GM18508 (cell line): ENCODE measurements around the gene MSI2.

ENCODE experiments used
- ATAC-seq: cut with Tn5 transposase; IDR thresholded peaks from one replicate; pipeline ENCODE4 v1.9.1; 2021; ENCODE audit warnings: moderate number of reproducible peaks; ENCODE audit not compliant: insufficient read depth, unreplicated experiment

Gene MSI2

GRCh38 chr17:57530508-57530907 lies 274.2 kb downstream of the MSI2 start:
- no peak for ATAC-seq

DNA sequence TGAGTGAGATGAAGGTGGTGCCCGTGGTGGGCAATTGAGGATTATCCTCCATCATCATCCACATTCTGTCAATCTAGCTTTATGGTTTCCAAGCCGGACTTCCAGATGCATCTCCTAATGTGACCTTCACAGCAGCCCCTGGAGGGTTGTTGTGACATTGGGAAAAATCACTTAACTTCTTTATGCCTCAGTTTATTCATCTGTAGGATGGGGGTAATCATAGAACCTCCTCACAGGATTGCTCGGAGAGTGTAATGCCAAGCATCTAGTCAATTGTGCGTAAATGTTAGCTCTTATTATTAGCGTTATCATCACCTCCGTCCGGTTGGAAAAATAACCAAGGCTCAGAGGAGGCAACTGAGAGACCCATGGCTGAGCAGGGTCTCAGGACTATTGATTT lies 274.8 kb downstream of the MSI2 start:
- no peak for ATAC-seq

DNA sequence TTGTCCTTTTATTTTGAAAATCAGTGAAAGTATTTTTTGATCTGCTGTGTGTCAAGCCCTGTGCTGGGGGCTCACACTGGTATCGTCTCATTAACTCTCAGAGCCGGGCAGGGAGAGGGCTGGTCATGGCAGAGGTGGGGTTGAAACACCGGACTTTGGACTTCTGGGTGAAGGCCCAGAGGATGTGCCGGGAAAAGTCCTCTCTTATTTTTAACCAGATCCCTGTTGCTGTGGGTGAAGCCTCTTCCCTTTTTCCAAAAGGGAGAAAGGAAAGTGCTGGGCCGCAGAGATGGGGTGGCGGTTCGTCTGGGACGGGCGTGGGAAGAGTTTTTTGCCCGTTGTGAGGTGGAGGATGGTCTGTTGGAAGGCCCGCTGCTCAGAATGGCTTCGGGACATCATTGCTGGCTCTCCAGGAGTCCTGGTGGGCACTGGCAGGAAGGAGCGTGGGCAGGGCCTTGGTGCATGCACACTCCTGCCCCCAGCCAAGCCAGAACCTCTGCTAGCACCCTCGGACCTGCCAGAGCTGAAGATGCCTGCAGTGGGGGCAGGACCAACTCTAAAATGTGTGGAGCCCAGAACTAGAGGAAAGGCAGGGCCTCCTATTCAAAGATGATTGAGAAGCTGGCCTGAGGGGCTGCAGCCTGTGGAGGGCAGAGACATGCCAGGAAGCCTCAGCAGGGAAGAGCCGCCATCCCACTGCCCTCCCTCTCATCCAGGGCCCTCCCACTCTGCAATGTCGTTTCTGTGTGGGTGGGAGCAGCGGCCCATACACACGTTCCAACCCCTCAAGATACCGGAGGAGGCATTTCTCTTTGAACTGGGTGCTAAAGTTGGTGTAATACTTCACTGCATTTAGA lies 275.6 kb downstream of the MSI2 start:
- ATAC-seq: no peak

DNA sequence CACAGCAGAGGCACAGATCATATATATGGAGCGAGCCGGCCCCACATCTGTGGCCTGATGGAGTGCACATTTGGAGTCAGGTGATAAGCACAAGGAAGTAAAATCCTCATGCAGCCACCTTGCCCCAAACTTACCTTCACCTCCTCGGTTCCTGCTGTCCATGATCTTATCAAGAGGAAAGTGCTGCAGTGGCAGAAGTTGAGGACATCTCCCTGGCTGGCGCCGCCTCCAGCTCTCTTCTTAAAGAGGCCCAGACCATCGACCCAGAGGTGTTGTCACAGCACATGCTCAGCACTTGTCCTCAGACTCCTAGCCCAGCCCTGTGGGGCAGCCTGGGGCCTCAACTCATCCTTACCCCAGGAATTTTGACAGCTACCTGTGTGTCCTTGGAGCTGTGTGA lies 276.2 kb downstream of the MSI2 start:
- ATAC-seq: no peak

DNA sequence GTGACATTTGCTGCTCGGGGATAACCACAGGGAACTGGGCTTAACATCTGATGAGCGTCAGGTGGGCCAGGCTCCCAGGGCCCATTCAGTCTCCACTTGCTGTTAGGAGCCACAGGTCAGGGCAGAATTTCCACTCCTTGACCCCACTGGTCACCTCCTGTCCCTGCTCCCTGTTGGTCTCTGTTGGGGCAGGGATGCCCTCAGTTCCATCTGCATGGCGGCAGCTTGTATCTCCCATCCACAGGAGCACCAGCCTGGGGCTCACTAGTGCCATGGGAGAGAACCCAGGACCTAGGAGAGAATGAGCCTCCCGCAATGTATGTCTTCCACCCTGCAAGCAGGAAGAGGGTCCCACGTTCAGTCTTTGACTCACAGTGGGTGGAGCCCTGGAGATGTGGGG lies 276.6 kb downstream of the MSI2 start:
- no peak for ATAC-seq

DNA sequence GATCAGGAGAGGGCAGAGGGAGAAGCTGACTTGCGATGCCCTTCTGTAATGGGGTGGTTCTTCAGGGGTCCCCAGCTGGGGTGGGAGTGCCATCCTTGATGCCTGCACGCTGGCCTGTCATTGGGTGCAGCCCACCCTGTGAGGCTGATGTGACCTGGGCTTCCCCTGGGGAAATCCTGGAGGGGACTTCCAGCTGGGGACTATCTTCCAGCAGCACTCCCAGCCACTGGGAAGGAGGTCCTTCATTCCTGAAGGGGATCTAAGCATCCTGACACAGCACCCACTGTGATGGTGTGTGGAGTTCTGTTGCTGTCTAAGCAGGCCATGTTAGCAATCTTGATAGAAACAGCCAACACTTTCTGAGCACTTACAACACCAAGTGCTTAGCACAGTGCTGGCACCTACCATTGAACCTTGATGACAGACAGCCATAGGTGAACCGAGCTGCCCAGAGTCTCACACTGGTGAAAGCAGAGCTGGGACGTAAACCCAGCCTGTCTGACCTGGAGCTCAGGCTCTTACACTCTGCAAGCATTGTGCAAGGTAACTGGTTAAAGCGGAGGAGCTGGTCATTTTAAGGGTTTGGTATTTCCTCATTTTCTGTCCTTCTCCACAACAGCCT lies 277.5 kb downstream of the MSI2 start:
- no peak for ATAC-seq

DNA sequence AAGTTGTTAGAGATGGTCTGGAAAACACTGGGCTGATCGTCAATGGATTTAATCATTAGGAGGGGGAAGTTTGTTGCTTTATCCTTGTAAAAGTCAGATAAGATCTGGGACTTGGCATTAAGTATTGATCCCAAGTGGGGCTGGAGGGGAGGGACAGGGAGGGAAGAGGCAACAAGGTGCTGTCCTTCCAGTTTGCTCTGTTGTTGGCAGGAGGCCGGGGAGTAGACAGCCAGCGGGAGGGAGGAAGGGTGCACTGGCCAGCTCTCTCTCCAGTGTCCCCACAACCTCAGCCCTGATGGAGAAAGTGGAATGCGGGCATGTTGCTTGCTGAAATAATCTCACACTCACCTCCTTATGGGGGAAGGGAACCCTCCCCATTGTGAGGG lies 278.5 kb downstream of the MSI2 start:
- no peak for ATAC-seq

GRCh38 chr17:57535249-57535966 lies 279.1 kb downstream of the MSI2 start:
- no peak for ATAC-seq

DNA sequence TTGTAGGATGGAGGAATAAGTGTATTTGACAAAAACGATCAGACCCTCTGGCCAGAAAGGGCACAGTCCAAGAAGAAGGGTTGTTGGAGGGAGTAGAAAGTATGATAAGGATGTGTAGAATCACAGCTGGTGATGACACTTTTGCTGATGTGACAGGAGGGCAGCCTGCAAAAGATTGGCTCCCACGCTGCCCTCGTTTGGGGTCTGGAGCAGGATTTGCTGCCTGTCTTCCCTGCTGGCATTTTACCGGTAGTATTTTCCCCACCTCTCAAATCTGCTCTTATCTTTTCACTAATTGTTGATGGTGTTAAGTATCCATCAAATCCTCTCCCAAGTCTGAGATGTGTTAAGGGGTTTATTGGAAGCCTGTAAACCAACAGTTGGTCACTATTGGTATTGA lies 280.0 kb downstream of the MSI2 start:
- no peak for ATAC-seq

GRCh38 chr17:57536789-57537523 lies 280.6 kb downstream of the MSI2 start:
- no peak for ATAC-seq

DNA sequence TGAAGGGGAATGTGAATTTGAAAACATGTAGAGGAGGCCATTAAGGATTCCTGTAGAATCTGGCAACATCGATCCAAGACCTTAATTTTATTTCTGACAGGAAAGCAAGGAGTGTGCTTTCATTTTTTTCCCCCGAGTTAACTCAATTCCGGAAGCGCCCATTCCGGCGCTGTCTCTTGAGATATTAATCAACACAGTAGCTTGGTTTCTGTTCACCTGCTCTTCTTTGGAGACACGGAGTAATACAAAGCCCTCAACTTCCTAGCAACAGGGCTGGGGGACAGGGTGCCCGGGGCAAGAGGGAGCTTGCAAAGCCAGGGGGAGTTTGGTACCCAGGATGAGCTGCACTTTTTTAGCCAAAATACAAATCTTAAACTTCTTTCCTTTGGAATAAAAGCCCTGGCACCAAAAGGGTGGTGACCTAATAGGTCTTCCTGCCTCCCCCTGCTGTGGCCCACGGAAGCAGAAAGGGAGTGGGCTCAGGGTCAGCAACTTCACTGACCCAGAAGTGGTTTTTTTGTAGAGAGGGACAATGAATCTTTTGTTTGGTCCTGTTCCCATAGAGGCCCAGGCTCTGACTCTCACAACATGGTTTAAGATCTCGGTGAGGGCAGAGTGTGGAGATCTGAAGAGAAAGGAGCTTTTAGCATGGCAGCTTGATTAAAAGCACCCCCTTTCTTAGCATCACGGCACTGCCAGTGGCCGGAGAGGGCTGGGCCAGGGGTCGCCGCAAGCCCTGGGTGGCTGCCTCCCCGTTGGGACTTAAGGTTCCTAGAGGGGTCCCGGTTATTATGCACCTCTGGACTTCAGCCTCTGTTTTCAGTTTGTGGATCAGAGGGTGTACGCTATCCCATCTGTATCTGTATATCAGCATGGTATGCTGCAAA lies 281.4 kb downstream of the MSI2 start:
- ATAC-seq: no peak

GRCh38 chr17:57538736-57539456 lies 282.6 kb downstream of the MSI2 start:
- no peak for ATAC-seq

DNA sequence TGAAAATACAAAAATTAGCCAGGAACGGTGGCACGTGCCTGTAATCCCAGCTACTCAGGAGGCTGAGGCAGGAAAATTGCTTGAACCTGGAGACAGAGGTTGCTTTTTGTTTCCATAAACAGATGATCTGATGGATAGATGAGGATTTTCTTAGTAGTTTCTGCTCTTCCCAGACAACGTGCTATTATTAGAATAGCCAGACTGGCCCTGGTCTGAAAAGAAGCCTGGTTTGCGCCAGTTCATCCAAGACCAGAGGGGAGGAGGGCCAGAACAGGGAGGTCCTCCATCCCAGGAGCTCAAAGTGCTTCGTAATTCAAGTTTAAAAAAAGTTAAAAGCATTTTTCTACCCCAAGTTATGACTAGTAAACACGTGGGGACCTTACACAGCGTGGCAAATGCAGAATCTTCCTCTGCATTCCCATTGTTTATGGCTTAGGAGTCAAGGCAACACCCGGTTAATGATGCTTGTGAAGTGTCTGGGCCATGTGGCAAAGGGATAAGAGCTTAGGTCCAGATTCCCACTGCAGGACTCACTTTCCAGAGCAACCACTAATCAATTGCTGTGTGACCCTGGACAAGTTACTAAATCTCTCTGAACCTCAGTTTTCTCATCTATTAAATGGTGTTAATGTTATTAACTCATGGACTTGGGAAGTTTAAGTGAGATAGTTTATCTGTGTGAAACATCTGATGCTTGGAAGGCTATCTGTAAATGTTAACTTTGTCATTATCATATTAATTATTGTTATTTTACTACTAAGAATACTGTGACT lies 283.4 kb downstream of the MSI2 start:
- ATAC-seq: no peak

- no peak for ATAC-seq
Measured at GRCh38 chr17:57540596-57540995, 284.3 kb downstream of the MSI2 start.

DNA sequence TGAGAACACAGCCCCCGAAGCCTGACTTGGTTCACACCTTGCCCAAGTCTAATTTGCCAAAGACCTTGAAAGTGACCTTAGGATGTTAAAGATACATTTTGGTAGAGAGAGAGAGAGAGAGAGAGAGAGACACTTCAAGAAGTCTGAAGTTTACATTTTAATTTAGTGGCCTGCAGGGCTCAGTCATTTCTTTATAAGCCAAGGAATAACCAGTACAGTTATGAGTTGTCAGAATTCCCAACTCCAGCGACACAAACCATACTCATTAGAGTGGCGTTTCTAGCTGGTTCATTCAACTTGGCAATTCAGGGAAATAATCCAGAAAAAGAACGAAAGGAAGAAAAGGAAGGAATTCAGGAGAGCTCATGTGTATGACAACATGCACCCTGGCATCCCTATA lies 284.7 kb downstream of the MSI2 start:
- ATAC-seq: no peak

GRCh38 chr17:57541472-57542394 lies 285.4 kb downstream of the MSI2 start:
- no peak for ATAC-seq

- no peak for ATAC-seq
Measured at GRCh38 chr17:57542510-57542909, 286.2 kb downstream of the MSI2 start.
